DOHH2 (cell line): Measurements from ENCODE around the gene RAB11FIP5.

Experiments used
- H3F3A ChIP-seq: fragments of 200-600 bp; sonication (generic), shearing (Covaris generic); 2 replicates; pipeline ENCODE4 v1.6.0; 2016; ENCODE audit warnings: antibody characterized with exemption, mild to moderate bottlenecking; ENCODE audit not compliant: control insufficient read depth, insufficient read depth
- H3K27ac ChIP-seq: fragments of 200-600 bp; sonication (generic); 2 replicates; pipeline ENCODE4 v1.5.1; 2014; ENCODE audit warnings: low read depth, mild to moderate bottlenecking, low read length, moderate library complexity
- H3K27me3 ChIP-seq: fragments of 200-600 bp; sonication (generic); 2 replicates; pipeline ENCODE4 v1.6.1; 2014; ENCODE audit warnings: mild to moderate bottlenecking, low read length, mixed read lengths; ENCODE audit not compliant: control insufficient read depth
- H3K36me3 ChIP-seq: fragments of 200-600 bp; sonication (generic); 2 replicates; pipeline ENCODE4 v1.6.1; 2014; ENCODE audit warnings: mild to moderate bottlenecking, low read length, moderate library complexity, mixed read lengths; ENCODE audit not compliant: control insufficient read depth
- H3K4me1 ChIP-seq: fragments of 200-600 bp; sonication (generic); 2 replicates; pipeline ENCODE4 v1.6.1; 2014; ENCODE audit warnings: mild to moderate bottlenecking, low read length, mixed read lengths; ENCODE audit not compliant: control insufficient read depth
- H3K4me2 ChIP-seq: fragments of 200-600 bp; sonication (generic); 2 replicates; pipeline ENCODE4 v1.6.0; 2014; ENCODE audit warnings: mild to moderate bottlenecking, low read length, moderate library complexity
- H3K4me3 ChIP-seq: fragments of 200-600 bp; sonication (generic); 2 replicates; pipeline ENCODE4 v1.5.1; 2014; ENCODE audit warnings: mild to moderate bottlenecking, low read length, mixed read lengths
- H3K79me2 ChIP-seq: fragments of 200-600 bp; sonication (generic); 2 replicates; pipeline ENCODE4 v1.6.1; 2014; ENCODE audit warnings: mild to moderate bottlenecking, low read length, mixed read lengths; ENCODE audit not compliant: control insufficient read depth
- H3K9me2 ChIP-seq: fragments of 200-600 bp; sonication (generic); replicated peaks from 2 replicates; pipeline ENCODE4 v1.6.1; 2014; ENCODE audit warnings: mild to moderate bottlenecking, low read length, mixed read lengths; ENCODE audit not compliant: control insufficient read depth
- H3K9me3 ChIP-seq: fragments of 200-600 bp; sonication (generic); 2 replicates; pipeline ENCODE4 v1.6.1; 2014; ENCODE audit warnings: antibody characterized with exemption, low read length, mixed read lengths; ENCODE audit not compliant: control insufficient read depth, insufficient read depth
- H4K20me1 ChIP-seq: fragments of 200-600 bp; sonication (generic); 2 replicates; pipeline ENCODE4 v1.6.0; 2014; ENCODE audit warnings: low read depth, mild to moderate bottlenecking, antibody characterized with exemption, low read length, moderate library complexity; ENCODE audit not compliant: control insufficient read depth, insufficient read depth
- CTCF ChIP-seq: fragments of 200-600 bp; sonication (generic); IDR thresholded peaks from one replicate; pipeline ENCODE4 v1.5.1; 2014; ENCODE audit warnings: antibody characterized with exemption, mild to moderate bottlenecking, low read depth, low read length; ENCODE audit not compliant: poor library complexity, severe bottlenecking
- EZH2phosphoT487 ChIP-seq: fragments of 200-600 bp; sonication (generic); IDR thresholded peaks from 2 replicates; pipeline ENCODE4 v1.6.1; 2017; ENCODE audit warnings: borderline replicate concordance, mild to moderate bottlenecking, antibody characterized with exemption, low read length, moderate library complexity, mixed read lengths

Gene RAB11FIP5

GRCh38 chr2:73077424-73077795 lies 35.3 kb downstream of the RAB11FIP5 start:
- H3K27ac ChIP-seq: no peak overlapping the region
- H3K4me3 ChIP-seq: no peak overlapping the region
- no peaks in the 10 kb centered on the region for H3K9me2 ChIP-seq
- no peaks in the 10 kb centered on the region for H4K20me1 ChIP-seq
- no peaks in the 10 kb centered on the region for H3K9me3 ChIP-seq
- H3K27me3 ChIP-seq: peaks cover 29% of the 10 kb centered on the region
- TF ChIP-seq CTCF: no peak
- TF ChIP-seq EZH2phosphoT487: no peak
- H3F3A ChIP-seq: no peaks in the 10 kb centered on the region
- H3K4me1 ChIP-seq: no peaks in the 10 kb centered on the region; the same call in 1 of the 2 replicates
- H3K4me2 ChIP-seq: no peak overlapping the region
- no peaks in the 10 kb centered on the region for H3K79me2 ChIP-seq
- H3K36me3 ChIP-seq: no peaks in the 10 kb centered on the region

GRCh38 chr2:73076701-73077423 lies 35.9 kb downstream of the RAB11FIP5 start:
- no peaks in the 10 kb centered on the region for H4K20me1 ChIP-seq
- H3K79me2 ChIP-seq: no peaks in the 10 kb centered on the region
- no peaks in the 10 kb centered on the region for H3K9me3 ChIP-seq
- H3K4me3 ChIP-seq: no peak overlapping the region
- no peaks in the 10 kb centered on the region for H3K36me3 ChIP-seq
- no peaks in the 10 kb centered on the region for H3K9me2 ChIP-seq
- no peak overlapping the region for H3K27ac ChIP-seq
- no peaks in the 10 kb centered on the region for H3F3A ChIP-seq
- no peak for TF ChIP-seq EZH2phosphoT487
- TF ChIP-seq CTCF: no peak
- H3K4me1 ChIP-seq: peaks cover 5% of the 10 kb centered on the region
- H3K4me2 ChIP-seq: no peak overlapping the region
- H3K27me3 ChIP-seq: peaks cover 29% of the 10 kb centered on the region

GRCh38 chr2:73075477-73076373 lies 37.0 kb downstream of the RAB11FIP5 start:
- Histone ChIP-seq H3K9me3 (no peaks in the 10 kb centered on the region), H3K27ac (no peak overlapping the region), H3K27me3 (peaks cover 22% of the 10 kb centered on the region), H4K20me1 (no peaks in the 10 kb centered on the region), H3K36me3 (no peaks in the 10 kb centered on the region; the same call in 1 of the 2 replicates), H3K4me2 (no peak overlapping the region), H3K79me2 (peaks cover 3% of the 10 kb centered on the region; the same call in 1 of the 2 replicates), H3K9me2 (no peaks in the 10 kb centered on the region), H3K4me1 (peaks cover 7% of the 10 kb centered on the region), H3K4me3 (no peak overlapping the region), H3F3A (no peaks in the 10 kb centered on the region)
- no peak for TF ChIP-seq EZH2phosphoT487
- TF ChIP-seq CTCF: no peak
